Esophagus (tissue), 2 donors: ENCODE results near the gene APLP1. TPM values are rescaled to one million over a fixed set of nuclear protein-coding genes. Genes with fewer than 3 reads are reported as not detected.

Experiments
- H3K27ac ChIP-seq, 2 donors: one replicate each; pipeline ENCODE4 v1.5.1; 2013; ENCODE audit warnings: low read depth in 2 of 2, mild to moderate bottlenecking in 2 of 2, inconsistent platforms in 1 of 2, low read length in 1 of 2, moderate library complexity in 1 of 2
- H3K27me3 ChIP-seq, 2 donors: one replicate each; pipeline ENCODE4 v1.6.1; 2013; ENCODE audit warnings: low read length in 2 of 2, control low read depth in 1 of 2, mild to moderate bottlenecking in 1 of 2; ENCODE audit not compliant: insufficient read depth in 2 of 2, control insufficient read depth in 1 of 2
- H3K36me3 ChIP-seq, 2 donors: one replicate each; pipeline ENCODE4 v1.6.1; 2013; ENCODE audit warnings: low read length in 1 of 2; ENCODE audit not compliant: control insufficient read depth in 2 of 2, insufficient read depth in 2 of 2
- H3K4me1 ChIP-seq, 2 donors: one replicate each; pipeline ENCODE4 v1.6.1; 2013; ENCODE audit warnings: low read length in 1 of 2; ENCODE audit not compliant: control insufficient read depth in 2 of 2, insufficient read depth in 2 of 2
- H3K4me3 ChIP-seq, 2 donors: one replicate each; pipeline ENCODE4 v1.5.1; 2013; ENCODE audit warnings: low read length in 2 of 2, mild to moderate bottlenecking in 2 of 2, low read depth in 1 of 2, moderate library complexity in 1 of 2
- H3K9me3 ChIP-seq, 2 donors: one replicate each; pipeline ENCODE4 v1.6.1; 2013; ENCODE audit warnings: mild to moderate bottlenecking in 2 of 2, low read depth in 1 of 2, low read length in 1 of 2, moderate library complexity in 1 of 2; ENCODE audit not compliant: control insufficient read depth in 2 of 2, insufficient read depth in 1 of 2
- WGBS, 2 donors: extraction: QIAGEN DNeasy Blood & Tissue Kit; methylation state at CpG; one replicate each; pipeline ENCODE4 v1.1.7; 2013; 5-methylcytosine and 5-hydroxymethylcytosine counted together
- polyA plus RNA-seq, 2 donors: library from polyadenylated mRNA; stranded (reverse); fragments of 200-250 nt; gene quantifications; one replicate each; pipeline ENCODE4 v1.2.3, GENCODE V29; 2013
- donor health status: healthy with polysubstance abuse.
- donor health status: Bipolar disorder and iron deficiency.

The APLP1 gene
- polyA plus RNA-seq, 2 donors, result 0.69 to 1.4 TPM

DNA sequence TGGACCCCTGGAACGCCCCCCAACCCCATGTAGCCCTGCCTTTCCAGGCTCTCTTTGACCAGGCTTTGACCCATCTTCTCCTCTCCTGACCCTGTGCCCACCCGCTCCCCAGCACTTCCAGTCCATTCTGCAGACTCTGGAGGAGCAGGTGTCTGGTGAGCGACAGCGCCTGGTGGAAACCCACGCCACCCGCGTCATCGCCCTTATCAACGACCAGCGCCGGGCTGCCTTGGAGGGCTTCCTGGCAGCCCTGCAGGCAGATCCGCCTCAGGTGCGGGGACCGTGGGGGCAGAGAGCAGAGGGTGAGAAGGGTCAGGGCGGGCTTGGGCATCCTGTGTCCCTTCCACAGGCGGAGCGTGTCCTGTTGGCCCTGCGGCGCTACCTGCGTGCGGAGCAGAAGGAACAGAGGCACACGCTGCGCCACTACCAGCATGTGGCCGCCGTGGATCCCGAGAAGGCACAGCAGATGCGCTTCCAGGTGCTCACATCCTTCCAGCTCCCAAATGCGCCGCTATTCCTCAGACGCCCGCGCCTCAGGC, 6.1 kb downstream of the APLP1 start:
- no peak overlapping the region for H3K27ac ChIP-seq
- WGBS, 2 donors, result 93 to 95% methylated on average over 26 to 32 of the region's 32 CpGs
- peaks cover 0 to 2% of the 10 kb centered on the region in 2 donors for H3K27me3 ChIP-seq

GRCh38 chr19:35879068-35879467, 10.7 kb downstream of the APLP1 start:
- no peaks in the 10 kb centered on the region for H3K4me1 ChIP-seq
- no peak overlapping the region for H3K4me3 ChIP-seq
- 50 to 51% methylated on average over 22 to 23 of the region's 23 CpGs for WGBS, 2 donors
- no peaks in the 10 kb centered on the region for H3K27me3 ChIP-seq
- H3K9me3 ChIP-seq, result no peaks in the 10 kb centered on the region
- H3K27ac ChIP-seq, result no peak overlapping the region
- no peaks in the 10 kb centered on the region for H3K36me3 ChIP-seq

More for the DNA sequence above, 6.1 kb downstream of the APLP1 start:
- Histone ChIP-seq H3K36me3 (no peaks in the 10 kb centered on the region), H3K9me3 (no peaks in the 10 kb centered on the region), H3K4me1 (peaks cover 2 to 6% of the 10 kb centered on the region in 2 donors), H3K4me3 (no peak overlapping the region)

DNA sequence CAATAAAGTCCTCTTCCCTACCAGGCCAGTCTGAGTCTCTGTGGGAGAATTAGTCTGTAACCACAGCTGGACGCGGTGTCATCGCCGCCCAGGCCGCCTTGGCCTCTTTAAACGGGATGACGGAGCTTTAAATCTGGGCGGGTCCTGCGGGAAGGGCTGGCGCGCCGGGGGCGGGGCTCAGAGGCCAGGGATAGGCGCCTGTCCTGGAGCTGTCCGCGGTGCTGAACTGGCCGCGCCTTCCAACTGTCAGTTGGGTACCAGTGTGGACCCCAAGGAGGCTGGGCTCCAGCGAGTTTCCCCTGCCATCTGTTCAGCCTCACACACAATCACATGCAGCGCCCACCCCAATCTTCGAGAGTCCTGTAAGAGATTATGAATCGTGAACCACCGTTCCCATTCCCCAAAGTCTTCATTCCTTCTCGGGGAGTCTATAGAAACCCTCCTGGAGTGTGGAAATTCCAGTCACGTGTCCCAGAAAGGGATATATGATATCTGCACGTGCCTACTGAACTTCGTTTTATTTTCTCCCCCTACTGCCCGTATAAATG, 11.5 kb downstream of the APLP1 start:
- Histone ChIP-seq H3K27ac (no peak overlapping the region), H3K4me1 (no peaks in the 10 kb centered on the region), H3K36me3 (no peaks in the 10 kb centered on the region), H3K9me3 (no peaks in the 10 kb centered on the region), H3K4me3 (no peak overlapping the region), H3K27me3 (no peaks in the 10 kb centered on the region)
- WGBS, 2 donors, result 2 to 3% methylated on average over 27 to 28 of the region's 28 CpGs

DNA sequence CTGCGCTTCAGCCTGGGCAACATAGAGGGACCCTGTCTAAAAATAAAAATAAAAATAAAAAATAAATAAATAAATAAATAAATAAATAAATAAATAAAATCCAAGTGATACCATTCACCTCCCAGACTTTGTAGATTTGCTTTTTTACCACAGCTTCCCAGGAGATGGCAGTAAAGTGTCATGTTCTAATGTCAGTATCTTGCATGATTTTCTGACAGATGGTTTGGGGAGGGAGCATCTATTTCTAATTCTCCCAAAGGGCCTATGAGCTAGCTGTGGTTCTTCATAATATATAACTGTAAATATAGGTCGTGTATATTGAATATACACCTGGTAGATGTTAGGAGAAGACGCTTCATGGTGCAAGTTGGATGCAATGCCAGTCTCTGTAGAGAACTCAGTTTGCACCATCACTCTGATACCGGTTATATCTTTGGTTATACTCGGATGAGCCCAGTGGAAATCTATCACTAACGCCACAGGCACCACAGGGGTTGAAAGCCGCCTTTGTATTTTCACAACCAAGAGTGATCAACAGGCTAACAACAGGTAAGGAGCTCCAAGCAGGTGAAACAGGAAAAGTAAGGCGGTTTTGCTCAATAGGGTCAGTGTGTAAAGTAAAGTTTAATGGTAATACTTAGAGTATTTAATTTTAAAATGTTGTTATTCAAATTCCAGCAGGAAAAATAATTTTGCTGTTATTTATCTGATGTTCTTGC, 13.9 kb downstream of the APLP1 start:
- Histone ChIP-seq H3K36me3 (peaks cover 0 to 4% of the 10 kb centered on the region in 2 donors), H3K4me3 (no peak overlapping the region), H3K27ac (no peak overlapping the region), H3K4me1 (no peaks in the 10 kb centered on the region), H3K27me3 (no peaks in the 10 kb centered on the region), H3K9me3 (no peaks in the 10 kb centered on the region)
- 25 to 28% methylated on average over 8 of the region's 8 CpGs for WGBS, 2 donors

- H3K4me3 ChIP-seq, result no peak overlapping the region
- 47 to 59% methylated on average over 2 of the region's 2 CpGs for WGBS, 2 donors
These were observed 15.5 kb downstream of the APLP1 start for GRCh38 chr19:35883882-35884281.

DNA sequence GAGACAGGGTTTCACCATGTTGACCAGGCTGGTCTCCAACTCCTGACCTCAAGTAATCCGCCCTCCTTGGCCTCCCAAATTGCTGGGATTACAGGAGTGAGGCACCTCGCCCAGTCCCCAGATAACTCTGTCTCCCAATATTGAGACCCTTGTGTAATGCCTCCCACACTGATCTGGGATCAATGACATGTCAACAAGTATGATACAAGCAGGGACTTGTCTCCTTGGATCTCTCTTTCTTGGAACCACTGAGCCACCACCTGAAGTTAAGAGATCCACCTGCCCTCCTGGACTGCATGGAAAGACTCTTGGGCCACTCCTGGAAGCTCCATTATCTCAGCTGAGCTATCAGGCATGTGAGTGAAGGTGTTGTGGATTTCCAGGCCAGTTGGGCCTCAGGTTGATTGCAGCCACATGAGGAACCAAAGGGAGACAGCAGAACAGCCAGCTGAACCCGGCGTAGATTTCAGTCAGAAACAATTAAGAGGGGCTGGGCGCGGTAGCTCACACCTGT, 16.9 kb downstream of the APLP1 start:
- H3K4me3 ChIP-seq, result no peak overlapping the region
- H3K27ac ChIP-seq, result no peak overlapping the region
- H3K27me3 ChIP-seq, result no peaks in the 10 kb centered on the region
- WGBS, 2 donors, result 89 to 91% methylated on average over 6 of the region's 6 CpGs
- H3K9me3 ChIP-seq, result no peaks in the 10 kb centered on the region
- H3K4me1 ChIP-seq, result no peaks in the 10 kb centered on the region
- peaks cover 17 to 26% of the 10 kb centered on the region in 2 donors for H3K36me3 ChIP-seq

More at GRCh38 chr19:35883882-35884281, 15.5 kb downstream of the APLP1 start:
- Histone ChIP-seq H3K9me3 (no peaks in the 10 kb centered on the region), H3K36me3 (peaks cover 6 to 16% of the 10 kb centered on the region in 2 donors), H3K4me1 (no peaks in the 10 kb centered on the region), H3K27ac (no peak overlapping the region), H3K27me3 (no peaks in the 10 kb centered on the region)

GRCh38 chr19:35885904-35886303, 17.5 kb downstream of the APLP1 start:
- no peaks in the 10 kb centered on the region for H3K27me3 ChIP-seq
- peaks cover 18 to 27% of the 10 kb centered on the region in 2 donors for H3K36me3 ChIP-seq
- no peaks in the 10 kb centered on the region for H3K9me3 ChIP-seq
- no peak overlapping the region for H3K4me3 ChIP-seq
- 92 to 93% methylated on average over 7 to 8 of the region's 8 CpGs for WGBS, 2 donors
- H3K4me1 ChIP-seq, result no peaks in the 10 kb centered on the region
- no peak overlapping the region for H3K27ac ChIP-seq

DNA sequence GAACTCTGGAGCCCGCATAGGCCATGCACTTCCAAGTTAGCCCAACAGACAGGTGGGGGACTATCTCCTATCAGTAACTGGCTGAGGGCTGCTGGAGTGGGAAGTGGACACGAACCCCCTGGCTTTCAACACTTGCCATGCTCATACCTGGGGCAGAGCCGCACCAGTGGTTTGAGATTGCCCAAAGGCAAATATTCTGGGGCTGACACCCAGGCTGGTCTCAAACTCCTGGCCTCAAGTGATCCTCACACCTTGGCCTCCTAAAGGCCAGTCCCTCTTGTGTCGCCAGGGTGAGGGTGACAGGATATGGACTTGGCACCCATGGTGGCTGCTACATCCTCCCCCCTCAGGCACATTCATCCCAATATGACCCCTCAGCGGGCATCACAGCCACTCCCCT, 18.8 kb downstream of the APLP1 start:
- H3K27ac ChIP-seq, result no peak overlapping the region
- H3K36me3 ChIP-seq, result peaks cover 18 to 28% of the 10 kb centered on the region in 2 donors
- no peak overlapping the region for H3K4me3 ChIP-seq
- no peaks in the 10 kb centered on the region for H3K27me3 ChIP-seq
- H3K9me3 ChIP-seq, result no peaks in the 10 kb centered on the region
- no peaks in the 10 kb centered on the region for H3K4me1 ChIP-seq
- WGBS, 2 donors, result 93 to 96% methylated on average over 5 of the region's 5 CpGs

- no peak overlapping the region for H3K4me3 ChIP-seq
- H3K4me1 ChIP-seq, result no peaks in the 10 kb centered on the region
- no peaks in the 10 kb centered on the region for H3K9me3 ChIP-seq
- peaks cover 18 to 28% of the 10 kb centered on the region in 2 donors for H3K36me3 ChIP-seq
- no peak overlapping the region for H3K27ac ChIP-seq
- 94% methylated on average over 9 of the region's 9 CpGs for WGBS, 2 donors
- no peaks in the 10 kb centered on the region for H3K27me3 ChIP-seq
These were observed 20.0 kb downstream of the APLP1 start for GRCh38 chr19:35888398-35888797.
